DND-41 (cell line): ENCODE measurements around the gene THRA.

Experiments
- ATAC-seq: fragments of 200-7000 bp; cut with Tn5 transposase; 3 replicates; pipeline ENCODE4 v1.9.1; 2021; ENCODE audit warnings: low read depth; ENCODE audit not compliant: insufficient read depth
- DNase-seq: peaks from one replicate; pipeline ENCODE4 v3.0.0-alpha.2; 2020
- H2AFZ ChIP-seq: 2 replicates; pipeline ENCODE4 v1.6.0; 2012; ENCODE audit warnings: low read depth, low read length
- H3K27ac ChIP-seq: 2 replicates; pipeline ENCODE4 v1.5.1; 2012; ENCODE audit warnings: low read length, inconsistent platforms
- H3K27me3 ChIP-seq: fragments of 200-600 bp; sonication (generic); 2 replicates; pipeline ENCODE4 v1.6.0; 2012; ENCODE audit warnings: low read length, mild to moderate bottlenecking, inconsistent platforms; ENCODE audit not compliant: insufficient read depth, poor library complexity
- H3K36me3 ChIP-seq: 2 replicates; pipeline ENCODE4 v1.5.1; 2012; ENCODE audit warnings: low read length, inconsistent platforms; ENCODE audit not compliant: insufficient read depth
- H3K4me1 ChIP-seq: 2 replicates; pipeline ENCODE4 v1.5.1; 2012; ENCODE audit warnings: mild to moderate bottlenecking, low read length; ENCODE audit not compliant: insufficient read depth
- H3K4me2 ChIP-seq: 2 replicates; pipeline ENCODE4 v1.6.0; 2012; ENCODE audit warnings: mild to moderate bottlenecking, moderate library complexity, low read length, inconsistent platforms; ENCODE audit not compliant: insufficient read depth
- H3K4me3 ChIP-seq, 2 experiments: fragments of 200-600 bp in 1 of 2; shearing (Covaris generic) in 1 of 2; 2 replicates each; pipeline ENCODE4 v1.5.1; 2012 to 2016; ENCODE audit warnings: inconsistent platforms in 2 of 2, low read length in 2 of 2, mild to moderate bottlenecking in 2 of 2, low read depth in 1 of 2, moderate library complexity in 1 of 2
- H3K79me2 ChIP-seq: 2 replicates; pipeline ENCODE4 v1.6.0; 2012; ENCODE audit warnings: low read length, inconsistent platforms; ENCODE audit not compliant: insufficient read depth
- H3K9ac ChIP-seq: 2 replicates; pipeline ENCODE4 v1.6.0; 2012; ENCODE audit warnings: low read depth, mild to moderate bottlenecking, inconsistent platforms, low read length, moderate library complexity
- H3K9me3 ChIP-seq: 2 replicates; pipeline ENCODE4 v1.5.1; 2012; ENCODE audit warnings: low read length, moderate library complexity, mild to moderate bottlenecking, inconsistent platforms; ENCODE audit not compliant: insufficient read depth, severe bottlenecking
- H4K20me1 ChIP-seq: 2 replicates; pipeline ENCODE4 v1.6.0; 2012; ENCODE audit warnings: low read length; ENCODE audit not compliant: insufficient read depth
- EZH2 ChIP-seq: IDR thresholded peaks from 3 replicates; pipeline ENCODE4 v1.6.1; 2012; ENCODE audit warnings: borderline replicate concordance, low read depth, mild to moderate bottlenecking, moderate library complexity, low read length, inconsistent platforms; ENCODE audit not compliant: severe bottlenecking
- TF ChIP-seq, protein P1 (sequence below): IDR thresholded peaks from 2 replicates; pipeline ENCODE4 v1.5.1; 2012; ENCODE audit warnings: borderline replicate concordance, low read length, moderate library complexity, mild to moderate bottlenecking; ENCODE audit not compliant: poor library complexity, severe bottlenecking; ENCODE audit errors: extremely low read depth

The THRA gene

DNA sequence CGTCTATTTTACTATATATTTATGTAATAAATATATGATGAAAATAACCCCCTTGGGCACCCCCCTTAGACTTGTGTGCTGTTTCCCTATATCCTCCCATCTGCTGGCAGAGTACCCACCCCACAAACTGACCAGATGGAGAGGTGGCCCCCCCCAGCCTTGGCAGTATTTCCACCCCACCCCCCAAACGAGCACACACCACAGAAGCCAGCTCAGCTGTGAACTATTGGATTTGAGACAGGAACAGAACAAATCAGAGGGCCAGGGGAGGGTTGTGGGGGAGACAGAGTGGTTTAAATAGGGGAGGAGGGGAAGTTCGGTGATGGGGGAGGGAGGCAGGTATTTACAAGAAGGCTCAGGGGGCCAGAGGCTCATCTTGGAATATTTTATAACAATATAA lies 29.8 kb downstream of the THRA start:
- H4K20me1 ChIP-seq: no peaks in the 10 kb centered on the region
- DNase-seq (no peak), ATAC-seq (no peak)
- H3K79me2 ChIP-seq: no peaks in the 10 kb centered on the region
- H3K27me3 ChIP-seq: no peaks in the 10 kb centered on the region
- no peak overlapping the region for H3K27ac ChIP-seq
- H2AFZ ChIP-seq: no peak overlapping the region
- H3K9ac ChIP-seq: no peak overlapping the region
- H3K4me1 ChIP-seq: peaks cover 2% of the 10 kb centered on the region; the same call in 1 of the 2 replicates
- H3K36me3 ChIP-seq: peaks cover 68% of the 10 kb centered on the region
- H3K4me2 ChIP-seq: no peak overlapping the region
- H3K9me3 ChIP-seq: no peaks in the 10 kb centered on the region
- TF ChIP-seq, protein P1, sequence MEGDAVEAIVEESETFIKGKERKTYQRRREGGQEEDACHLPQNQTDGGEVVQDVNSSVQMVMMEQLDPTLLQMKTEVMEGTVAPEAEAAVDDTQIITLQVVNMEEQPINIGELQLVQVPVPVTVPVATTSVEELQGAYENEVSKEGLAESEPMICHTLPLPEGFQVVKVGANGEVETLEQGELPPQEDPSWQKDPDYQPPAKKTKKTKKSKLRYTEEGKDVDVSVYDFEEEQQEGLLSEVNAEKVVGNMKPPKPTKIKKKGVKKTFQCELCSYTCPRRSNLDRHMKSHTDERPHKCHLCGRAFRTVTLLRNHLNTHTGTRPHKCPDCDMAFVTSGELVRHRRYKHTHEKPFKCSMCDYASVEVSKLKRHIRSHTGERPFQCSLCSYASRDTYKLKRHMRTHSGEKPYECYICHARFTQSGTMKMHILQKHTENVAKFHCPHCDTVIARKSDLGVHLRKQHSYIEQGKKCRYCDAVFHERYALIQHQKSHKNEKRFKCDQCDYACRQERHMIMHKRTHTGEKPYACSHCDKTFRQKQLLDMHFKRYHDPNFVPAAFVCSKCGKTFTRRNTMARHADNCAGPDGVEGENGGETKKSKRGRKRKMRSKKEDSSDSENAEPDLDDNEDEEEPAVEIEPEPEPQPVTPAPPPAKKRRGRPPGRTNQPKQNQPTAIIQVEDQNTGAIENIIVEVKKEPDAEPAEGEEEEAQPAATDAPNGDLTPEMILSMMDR: no peak
- TF ChIP-seq EZH2: no peak
- H3K4me3 ChIP-seq: no peak overlapping the region

DNA sequence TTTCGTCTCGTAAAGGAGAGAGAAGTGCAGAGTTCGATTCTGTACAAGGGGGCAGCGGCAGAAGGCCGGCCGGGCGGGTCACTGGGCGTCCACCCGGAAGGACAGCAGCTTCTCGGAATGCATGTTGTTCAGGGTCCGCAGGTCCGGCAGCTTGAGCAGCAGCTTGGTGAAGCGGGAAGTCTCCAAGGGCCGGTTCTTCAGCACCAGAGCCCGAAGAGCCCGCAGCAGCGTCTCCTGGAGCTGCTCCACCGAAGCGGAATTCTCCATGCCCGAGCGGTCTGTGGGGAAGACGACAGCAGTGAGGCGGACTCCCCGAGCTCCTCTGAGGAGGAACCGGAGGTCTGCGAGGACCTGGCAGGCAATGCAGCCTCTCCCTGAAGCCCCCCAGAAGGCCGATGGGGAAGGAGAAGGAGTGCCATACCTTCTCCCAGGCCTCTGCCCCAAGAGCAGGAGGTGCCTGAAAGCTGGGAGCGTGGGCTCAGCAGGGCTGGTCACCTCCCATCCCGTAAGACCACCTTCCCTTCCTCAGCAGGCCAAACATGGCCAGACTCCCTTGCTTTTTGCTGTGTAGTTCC lies 30.3 kb downstream of the THRA start:
- peaks cover 7% of the 10 kb centered on the region for H3K4me1 ChIP-seq
- H3K4me2 ChIP-seq: no peak overlapping the region
- no peaks in the 10 kb centered on the region for H3K9me3 ChIP-seq
- H3K4me3 ChIP-seq: no peak overlapping the region
- H3K9ac ChIP-seq: no peak overlapping the region
- peaks cover 63% of the 10 kb centered on the region for H3K36me3 ChIP-seq
- TF ChIP-seq, protein P1: no peak
- no peak for TF ChIP-seq EZH2
- H3K27ac ChIP-seq: no peak overlapping the region
- no peaks in the 10 kb centered on the region for H3K27me3 ChIP-seq
- peaks cover 3% of the 10 kb centered on the region for H3K79me2 ChIP-seq
- no peak for ATAC-seq
- DNase-seq: no peak
- no peak overlapping the region for H2AFZ ChIP-seq
- no peaks in the 10 kb centered on the region for H4K20me1 ChIP-seq

DNA sequence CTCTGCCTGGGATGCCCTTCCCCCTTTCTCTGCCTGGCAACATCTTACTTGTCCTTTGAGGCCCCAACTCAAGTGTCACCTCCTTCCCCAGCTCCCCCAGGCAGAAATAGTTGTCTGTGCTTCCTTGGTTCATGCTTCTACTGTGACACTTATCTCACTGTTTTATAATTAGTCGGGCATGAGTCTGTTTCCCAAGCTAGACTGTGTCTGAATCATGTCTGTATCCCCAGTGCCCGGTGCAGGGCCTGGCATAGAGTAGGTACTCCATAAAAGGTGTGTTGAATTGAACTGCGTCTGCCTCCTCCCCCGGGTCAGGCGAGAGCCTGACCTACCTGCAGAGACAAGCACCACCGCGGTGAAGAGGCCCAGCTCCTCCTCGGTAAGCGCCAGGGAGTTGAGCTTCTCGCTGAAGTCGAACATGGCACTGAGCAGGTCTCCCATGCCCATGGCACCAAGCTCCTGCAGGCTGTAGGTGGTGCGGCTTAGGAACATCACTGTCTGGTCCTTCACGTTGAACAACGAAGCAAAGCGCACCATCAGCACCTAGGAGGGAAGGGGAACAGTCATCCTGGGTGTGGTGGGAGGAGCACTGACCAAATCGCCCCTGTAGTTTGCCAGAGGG lies 30.9 kb downstream of the THRA start:
- H3K4me2 ChIP-seq: no peak overlapping the region
- peaks cover 8% of the 10 kb centered on the region for H3K79me2 ChIP-seq
- H3K4me3 ChIP-seq: no peak overlapping the region
- no peaks in the 10 kb centered on the region for H4K20me1 ChIP-seq
- peaks cover 58% of the 10 kb centered on the region for H3K36me3 ChIP-seq
- H3K27ac ChIP-seq: no peak overlapping the region
- no peaks in the 10 kb centered on the region for H3K9me3 ChIP-seq
- no peak overlapping the region for H3K9ac ChIP-seq
- no peaks in the 10 kb centered on the region for H3K27me3 ChIP-seq
- TF ChIP-seq, protein P1: no peak
- no peak for TF ChIP-seq EZH2
- peaks cover 13% of the 10 kb centered on the region for H3K4me1 ChIP-seq
- no peak for DNase-seq
- no peak for ATAC-seq
- H2AFZ ChIP-seq: no peak overlapping the region

DNA sequence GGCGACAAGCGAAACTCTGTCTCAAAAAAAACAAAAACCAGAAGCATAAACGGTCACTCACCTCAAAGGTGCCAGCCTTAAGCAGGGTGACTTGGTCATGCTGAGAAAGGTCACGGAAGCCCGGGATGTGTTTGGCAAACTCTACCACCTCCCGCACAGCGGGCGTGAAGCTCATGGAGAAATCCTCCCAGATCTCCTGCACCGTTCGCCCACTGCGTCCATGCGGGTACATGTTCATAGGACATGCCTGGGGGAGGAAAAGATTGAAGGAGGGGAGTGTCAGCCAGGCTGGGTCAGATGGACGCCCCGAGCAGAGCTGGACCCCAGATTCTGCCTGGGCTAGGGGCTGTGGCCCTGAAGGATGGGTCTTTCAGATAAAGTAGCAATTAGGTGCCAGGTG lies 32.1 kb downstream of the THRA start:
- DNase-seq: no peak
- no peak for TF ChIP-seq EZH2
- TF ChIP-seq, protein P1: no peak
- Histone ChIP-seq H3K36me3 (peaks cover 48% of the 10 kb centered on the region), H3K9me3 (no peaks in the 10 kb centered on the region), H3K4me1 (peaks cover 25% of the 10 kb centered on the region), H3K27ac (no peak overlapping the region), H2AFZ (no peak overlapping the region), H3K79me2 (peaks cover 13% of the 10 kb centered on the region), H3K4me2 (no peak overlapping the region), H3K9ac (no peak overlapping the region), H3K4me3 (no peak overlapping the region), H3K27me3 (no peaks in the 10 kb centered on the region), H4K20me1 (no peaks in the 10 kb centered on the region)
- no peak for ATAC-seq
